ENCODE results near the gene ADGRF4.

Gene ADGRF4

GRCh38 chr6:47698342-47698787 lies at the start of gene ADGRF4:
Gene ADGRF4 (plus strand): TSS chr6:47698580. CDS start chr6:47707246, 8,666 bp downstream.
- no peak for DNase-seq (ENCODE audit: low read depth in 2 of 2)

GRCh38 chr6:47650553-47651432 lies 47.6 kb upstream of the ADGRF4 start:
- no peak for DNase-seq (ENCODE audit: low read depth in 2 of 2)

- no peak for DNase-seq (ENCODE audit: low read depth in 2 of 2)
These were observed 46.9 kb upstream of the ADGRF4 start for GRCh38 chr6:47651505-47651944.

- DNase-seq (ENCODE audit: low read depth in 2 of 2), result no peak
These were observed 44.7 kb upstream of the ADGRF4 start for GRCh38 chr6:47653706-47654105.

GRCh38 chr6:47654255-47654654 lies 44.1 kb upstream of the ADGRF4 start:
- DNase-seq (ENCODE audit: low read depth in 2 of 2), result no peak

- no peak for DNase-seq (ENCODE audit: low read depth in 2 of 2)
These were observed 42.4 kb upstream of the ADGRF4 start for GRCh38 chr6:47655719-47656595.

- no peak for DNase-seq (ENCODE audit: low read depth in 2 of 2)
These were observed 36.4 kb upstream of the ADGRF4 start for GRCh38 chr6:47661960-47662359.

GRCh38 chr6:47663462-47664216 lies 34.7 kb upstream of the ADGRF4 start:
- DNase-seq (ENCODE audit: low read depth in 2 of 2), result no peak

GRCh38 chr6:47665112-47665511 lies 33.3 kb upstream of the ADGRF4 start:
- no peak for DNase-seq (ENCODE audit: low read depth in 2 of 2)

GRCh38 chr6:47669684-47670513 lies 28.5 kb upstream of the ADGRF4 start:
- no peak for DNase-seq (ENCODE audit: low read depth in 2 of 2)

- no peak for DNase-seq (ENCODE audit: low read depth in 2 of 2)
These were observed 27.5 kb upstream of the ADGRF4 start for GRCh38 chr6:47670851-47671250.

- no peak for DNase-seq (ENCODE audit: low read depth in 2 of 2)
These were observed 26.6 kb upstream of the ADGRF4 start for GRCh38 chr6:47671777-47672176.

- no peak for DNase-seq (ENCODE audit: low read depth in 2 of 2)
These were observed 25.6 kb upstream of the ADGRF4 start for GRCh38 chr6:47672816-47673215.

GRCh38 chr6:47674673-47675072 lies 23.7 kb upstream of the ADGRF4 start:
- no peak for DNase-seq (ENCODE audit: low read depth in 2 of 2)

GRCh38 chr6:47677381-47678100 lies 20.8 kb upstream of the ADGRF4 start:
- no peak for DNase-seq (ENCODE audit: low read depth in 2 of 2)

- DNase-seq (ENCODE audit: low read depth in 2 of 2), result no peak
These were observed 19.6 kb upstream of the ADGRF4 start for GRCh38 chr6:47678739-47679138.

GRCh38 chr6:47679322-47679906 lies 19.0 kb upstream of the ADGRF4 start:
- DNase-seq (ENCODE audit: low read depth in 2 of 2), result no peak

- DNase-seq (ENCODE audit: low read depth in 2 of 2), result no peak
These were observed 18.3 kb upstream of the ADGRF4 start for GRCh38 chr6:47680051-47680450.

GRCh38 chr6:47680724-47681123 lies 17.7 kb upstream of the ADGRF4 start:
- DNase-seq (ENCODE audit: low read depth in 2 of 2), result no peak
